Neuronal stem cell (in vitro differentiated cells): ENCODE results near the gene PLEKHH2.

Experiments used
- DNase-seq: peaks from one replicate; pipeline ENCODE4 v3.0.0-alpha.2; 2013; ENCODE audit warnings: low spot score
- H2AFZ ChIP-seq: one replicate; pipeline ENCODE4 v1.6.1; 2013; ENCODE audit warnings: mild to moderate bottlenecking, low read length, inconsistent platforms
- H2AK5ac ChIP-seq: 2 replicates; pipeline ENCODE4 v1.6.1; 2013; ENCODE audit warnings: low read depth, mild to moderate bottlenecking, inconsistent platforms, low read length, moderate library complexity, mixed read lengths
- H2BK120ac ChIP-seq: 2 replicates; pipeline ENCODE4 v1.6.1; 2013; ENCODE audit warnings: low read depth, mild to moderate bottlenecking, inconsistent platforms, low read length, moderate library complexity, mixed read lengths
- H2BK12ac ChIP-seq: one replicate; pipeline ENCODE4 v1.6.1; 2013; ENCODE audit warnings: low read length, inconsistent platforms
- H2BK15ac ChIP-seq: 2 replicates; pipeline ENCODE4 v1.6.1; 2013; ENCODE audit warnings: mild to moderate bottlenecking, low read length, inconsistent platforms, mixed read lengths
- H2BK5ac ChIP-seq: one replicate; pipeline ENCODE4 v1.6.1; 2013; ENCODE audit warnings: inconsistent platforms, mild to moderate bottlenecking, low read length, moderate library complexity
- H3K14ac ChIP-seq: one replicate; pipeline ENCODE4 v1.6.1; 2013; ENCODE audit warnings: low read length, inconsistent platforms
- H3K18ac ChIP-seq: 2 replicates; pipeline ENCODE4 v1.6.1; 2013; ENCODE audit warnings: low read length, inconsistent platforms
- H3K23ac ChIP-seq: 2 replicates; pipeline ENCODE4 v1.6.1; 2013; ENCODE audit warnings: low read depth, mild to moderate bottlenecking, mixed read lengths, low read length, inconsistent platforms; ENCODE audit not compliant: poor library complexity
- H3K27ac ChIP-seq: replicated peaks from 3 replicates; pipeline ENCODE4 v1.5.1; 2013; ENCODE audit warnings: low read length, inconsistent platforms
- H3K27me3 ChIP-seq, 3 experiments: 2 replicates each; pipeline ENCODE4 v1.6.1; 2013; ENCODE audit warnings: low read length in 3 of 3, mild to moderate bottlenecking in 2 of 3, inconsistent platforms in 1 of 3, low read depth in 1 of 3, mixed read lengths in 1 of 3, moderate library complexity in 1 of 3; ENCODE audit not compliant: control insufficient read depth in 3 of 3, insufficient read depth in 3 of 3
- H3K36me3 ChIP-seq, 2 donors: replicated peaks in 1 of 2; 2 replicates each; pipeline ENCODE4 v1.6.1; 2013; ENCODE audit warnings: low read length in 2 of 2; ENCODE audit not compliant: control insufficient read depth in 2 of 2, insufficient read depth in 2 of 2
- H3K4ac ChIP-seq: 2 replicates; pipeline ENCODE4 v1.6.1; 2013; ENCODE audit warnings: inconsistent platforms, mild to moderate bottlenecking, low read length, moderate library complexity
- H3K4me1 ChIP-seq, 2 donors: 1 replicate in 1 of 2; 2 replicates in 1 of 2; pipeline ENCODE4 v1.6.1; 2013; ENCODE audit warnings: low read length in 2 of 2, low read depth in 1 of 2; ENCODE audit not compliant: control insufficient read depth in 2 of 2, insufficient read depth in 1 of 2
- H3K4me2 ChIP-seq: one replicate; pipeline ENCODE4 v1.6.1; 2013; ENCODE audit warnings: mild to moderate bottlenecking, low read length, inconsistent platforms; ENCODE audit not compliant: insufficient read depth, poor library complexity, severe bottlenecking
- H3K4me3 ChIP-seq, 2 donors: 2 replicates each; pipeline ENCODE4 v1.5.1; 2013; ENCODE audit warnings: low read length in 2 of 2, mild to moderate bottlenecking in 2 of 2, inconsistent platforms in 1 of 2, moderate library complexity in 1 of 2
- H3K79me1 ChIP-seq: one replicate; pipeline ENCODE4 v1.6.1; 2013; ENCODE audit warnings: low read depth, mild to moderate bottlenecking, inconsistent platforms, low read length, moderate library complexity
- H3K9ac ChIP-seq: one replicate; pipeline ENCODE4 v1.6.1; 2013; ENCODE audit warnings: mild to moderate bottlenecking, low read depth, low read length, inconsistent platforms; ENCODE audit not compliant: poor library complexity
- H3K9me3 ChIP-seq, 2 donors: replicated peaks in 1 of 2; 2 replicates each; pipeline versions ENCODE3 to v1.6.1; 2013; ENCODE audit warnings: low read length in 2 of 2, mild to moderate bottlenecking in 2 of 2, inconsistent platforms in 1 of 2, low read depth in 1 of 2, mixed read lengths in 1 of 2, moderate library complexity in 1 of 2; ENCODE audit not compliant: control insufficient read depth in 2 of 2, insufficient read depth in 1 of 2
- H4K8ac ChIP-seq: one replicate; pipeline ENCODE4 v1.6.1; 2013; ENCODE audit warnings: low read depth, mild to moderate bottlenecking, inconsistent platforms, low read length, moderate library complexity
- H4K91ac ChIP-seq: one replicate; pipeline ENCODE4 v1.6.1; 2013; ENCODE audit warnings: low read length, low read depth, mild to moderate bottlenecking, inconsistent platforms; ENCODE audit not compliant: poor library complexity
- WGBS, 2 donors: extraction: QIAGEN DNeasy Blood & Tissue Kit; methylation state at CpG; one replicate each; pipeline ENCODE4 v1.1.7; 2013; ENCODE audit warnings: missing lambda C conversion rate in 2 of 2, mixed read lengths in 1 of 2; ENCODE audit not compliant: insufficient read length in 2 of 2, insufficient replicate concordance in 1 of 2; ENCODE audit errors: extremely low coverage in 2 of 2; 5-methylcytosine and 5-hydroxymethylcytosine counted together

The PLEKHH2 gene

DNA sequence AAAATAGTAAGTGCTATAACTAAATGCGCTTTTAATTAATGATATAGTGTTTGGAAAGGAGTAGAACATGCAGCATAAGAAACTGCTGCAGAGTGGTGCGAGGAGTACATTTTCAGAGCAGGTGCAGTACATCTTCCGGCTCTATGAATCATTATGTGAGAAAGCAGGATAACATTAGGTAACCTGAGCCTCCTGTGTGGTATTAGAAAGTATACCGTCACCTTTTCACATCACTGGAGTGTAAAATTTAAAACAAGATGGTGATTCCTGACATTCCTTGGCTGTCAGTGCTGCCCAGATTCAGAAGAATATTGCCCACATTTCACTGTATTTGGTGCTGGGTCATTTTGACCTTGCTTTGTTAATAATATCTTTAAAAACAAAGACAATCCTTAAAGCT lies 128.9 kb downstream of the PLEKHH2 start:
- Histone ChIP-seq H2BK12ac (no peak overlapping the region), H3K9me3 (no peaks in the 10 kb centered on the region), H3K4me2 (no peak overlapping the region), H3K18ac (no peak overlapping the region), H3K27me3 (no peaks in the 10 kb centered on the region), H4K91ac (no peak overlapping the region), H2AFZ (no peak overlapping the region), H4K8ac (no peak overlapping the region), H3K9ac (no peak overlapping the region), H2BK120ac (no peak overlapping the region), H3K79me1 (peaks cover 1% of the 10 kb centered on the region), H3K14ac (no peak overlapping the region), H3K4me1 (no peaks in the 10 kb centered on the region), H2AK5ac (no peak overlapping the region), H3K27ac (no peak overlapping the region), H2BK15ac (no peak overlapping the region), H3K23ac (no peak overlapping the region), H3K4me3 (no peak overlapping the region), H3K36me3 (no peaks in the 10 kb centered on the region), H3K4ac (no peak overlapping the region), H2BK5ac (no peak overlapping the region)
- no CpG with 5 or more reads among the region's 4 CpGs for WGBS, 2 donors
- no peak for DNase-seq

DNA sequence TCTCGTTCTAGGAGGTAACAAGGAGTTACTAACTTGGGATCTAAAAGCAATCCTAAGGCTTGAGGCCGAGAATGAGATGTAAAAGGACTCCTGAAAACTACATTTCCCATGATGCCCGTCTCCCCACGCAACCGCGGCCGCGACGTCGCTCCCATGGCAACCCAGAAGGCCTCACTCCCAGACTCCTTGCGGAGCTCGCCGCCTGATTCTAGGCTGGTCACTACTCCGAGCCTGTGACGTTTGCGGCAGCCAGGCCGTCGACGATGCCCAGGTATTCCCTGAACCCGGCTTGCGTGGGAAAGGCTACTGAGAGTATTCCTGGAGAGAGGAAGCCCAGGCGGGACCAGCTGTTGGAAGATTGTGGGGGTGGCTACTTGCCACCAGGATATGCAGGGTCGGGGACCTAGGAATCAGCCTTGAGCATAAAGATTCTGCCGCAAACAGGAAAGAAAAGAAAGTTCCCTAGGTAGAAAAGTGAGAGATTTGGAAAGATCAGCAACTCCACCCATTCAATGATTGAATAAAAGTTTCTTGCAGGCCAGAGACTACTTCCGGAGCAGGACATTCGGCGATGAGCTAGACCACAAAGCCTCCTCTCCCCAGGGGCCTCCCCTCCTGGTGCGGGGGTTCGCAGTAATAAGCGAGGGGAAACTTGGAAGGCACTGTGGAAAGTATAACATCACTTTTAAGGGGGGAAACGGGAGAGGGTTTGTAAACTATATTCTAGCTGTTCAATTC lies 137.0 kb downstream of the PLEKHH2 start, which contains the start of gene DYNC2LI1:
Gene DYNC2LI1 (plus strand): TSS at position 164 of the 738 bp plus-strand sequence. CDS start 100 bp downstream, at position 264.
- H3K27me3 ChIP-seq = no peaks in the 10 kb centered on the region
- H3K18ac ChIP-seq = peak within 1 kb of the TSS; percentile 86
- H3K4ac ChIP-seq = no peak within 1 kb of the TSS
- no peak within 1 kb of the TSS for H3K23ac ChIP-seq
- no peaks in the 10 kb centered on the region for H3K4me1 ChIP-seq
- no CpG with 5 or more reads among the region's 31 CpGs for WGBS, 2 donors
- H3K27ac ChIP-seq = peak within 1 kb of the TSS; percentile 72
- H2BK120ac ChIP-seq = no peak within 1 kb of the TSS
- H3K4me2 ChIP-seq = peak within 1 kb of the TSS; percentile 51
- H3K36me3 ChIP-seq = peaks cover 3 to 7% of the 10 kb centered on the region in 2 donors
- H3K4me3 ChIP-seq = peak within 1 kb of the TSS; percentile 59 to 84
- H2BK5ac ChIP-seq = no peak within 1 kb of the TSS
- no peak within 1 kb of the TSS for H3K14ac ChIP-seq
- H4K8ac ChIP-seq = no peak within 1 kb of the TSS
- no peaks in the 10 kb centered on the region for H3K79me1 ChIP-seq
- H2AFZ ChIP-seq = peak within 1 kb of the TSS; percentile 87
- no peak within 1 kb of the TSS for H3K9ac ChIP-seq
- no peaks in the 10 kb centered on the region for H3K9me3 ChIP-seq
- DNase-seq = peak; percentile 84
- H2BK15ac ChIP-seq = no peak within 1 kb of the TSS
- no peak within 1 kb of the TSS for H4K91ac ChIP-seq
- no peak within 1 kb of the TSS for H2BK12ac ChIP-seq
- H2AK5ac ChIP-seq = no peak within 1 kb of the TSS

DNA sequence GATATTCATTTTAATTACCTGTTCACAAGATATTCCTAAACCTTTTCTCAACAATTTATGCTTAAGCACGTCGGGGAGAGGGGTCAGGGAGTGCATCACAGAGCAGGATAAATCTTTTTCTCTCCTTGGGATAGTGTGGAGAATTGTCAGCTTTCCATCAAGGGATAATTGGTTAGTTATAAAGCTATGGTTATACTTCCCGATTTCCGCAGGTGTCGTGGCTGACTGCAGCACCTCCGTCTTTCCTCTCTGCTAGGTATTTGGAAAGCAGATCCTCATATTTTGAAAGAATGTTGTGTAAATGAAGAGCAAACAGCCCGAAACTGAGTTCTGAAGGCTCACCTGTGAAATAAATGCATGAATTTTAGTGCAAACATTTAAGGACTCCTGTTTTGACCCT lies 137.6 kb downstream of the PLEKHH2 start:
- no peak overlapping the region for H3K14ac ChIP-seq
- no peak overlapping the region for H2BK15ac ChIP-seq
- H4K91ac ChIP-seq = no peak overlapping the region
- H3K4me1 ChIP-seq = no peaks in the 10 kb centered on the region
- no peaks in the 10 kb centered on the region for H3K79me1 ChIP-seq
- DNase-seq = no peak
- no peak overlapping the region for H3K9ac ChIP-seq
- H3K4me3 ChIP-seq = peak overlapping the region; percentile 59 to 84
- no peak overlapping the region for H3K4ac ChIP-seq
- H2AK5ac ChIP-seq = no peak overlapping the region
- H3K27me3 ChIP-seq = no peaks in the 10 kb centered on the region
- no peaks in the 10 kb centered on the region for H3K9me3 ChIP-seq
- peak overlapping the region; percentile 51 for H3K4me2 ChIP-seq
- no peak overlapping the region for H2BK5ac ChIP-seq
- H3K18ac ChIP-seq = no peak overlapping the region
- no peak overlapping the region for H3K27ac ChIP-seq
- H3K23ac ChIP-seq = no peak overlapping the region
- H2AFZ ChIP-seq = peak overlapping the region; percentile 87
- H4K8ac ChIP-seq = no peak overlapping the region
- H2BK120ac ChIP-seq = no peak overlapping the region
- no CpG with 5 or more reads among the region's 7 CpGs for WGBS, 2 donors
- H3K36me3 ChIP-seq = peaks cover 4 to 7% of the 10 kb centered on the region in 2 donors
- H2BK12ac ChIP-seq = no peak overlapping the region

DNA sequence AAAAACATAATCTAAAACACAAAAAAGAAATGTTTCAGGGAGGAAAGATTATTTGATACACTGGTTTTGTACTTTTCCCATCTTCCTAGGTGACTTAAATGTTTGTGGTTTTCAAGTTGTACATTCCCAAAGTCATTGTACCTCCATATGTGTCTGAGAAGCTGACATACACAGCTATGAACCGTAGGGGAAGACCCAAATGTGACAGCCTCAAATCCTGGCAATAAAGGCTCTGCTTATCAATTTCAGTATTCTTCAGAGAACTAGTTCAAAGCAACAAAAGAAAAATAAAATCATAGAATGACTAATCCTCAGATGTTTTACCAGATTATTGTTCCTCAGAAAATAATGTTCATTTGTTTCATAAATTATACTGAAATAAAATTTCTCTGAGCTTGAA lies 139.3 kb downstream of the PLEKHH2 start:
- no peak overlapping the region for H4K8ac ChIP-seq
- H3K36me3 ChIP-seq = peaks cover 4 to 7% of the 10 kb centered on the region in 2 donors
- no peaks in the 10 kb centered on the region for H3K27me3 ChIP-seq
- H3K4me1 ChIP-seq = no peaks in the 10 kb centered on the region
- no peaks in the 10 kb centered on the region for H3K79me1 ChIP-seq
- no peak overlapping the region for H2AK5ac ChIP-seq
- H2BK15ac ChIP-seq = no peak overlapping the region
- no peaks in the 10 kb centered on the region for H3K9me3 ChIP-seq
- no peak overlapping the region for H3K14ac ChIP-seq
- H3K18ac ChIP-seq = no peak overlapping the region
- H3K27ac ChIP-seq = no peak overlapping the region
- H2BK120ac ChIP-seq = no peak overlapping the region
- no peak overlapping the region for H2BK12ac ChIP-seq
- no peak overlapping the region for H3K4me2 ChIP-seq
- H4K91ac ChIP-seq = no peak overlapping the region
- H3K23ac ChIP-seq = no peak overlapping the region
- H2AFZ ChIP-seq = no peak overlapping the region
- no peak overlapping the region for H3K9ac ChIP-seq
- H3K4ac ChIP-seq = no peak overlapping the region
- H3K4me3 ChIP-seq = no peak overlapping the region
- WGBS, 2 donors = no CpG with 5 or more reads among the region's 1 CpG
- no peak overlapping the region for H2BK5ac ChIP-seq
- DNase-seq = no peak
